ENCODE data around the gene IRAK1. TPM values are rescaled to one million over a fixed set of nuclear protein-coding genes. Genes with fewer than 3 reads are reported as not detected.

The IRAK1 gene
- total and polyA plus RNA-seq, 9 of the 15 experiments (the other 6 are each of a cell fraction or from before 2014, with no cell fraction given) = 11.6 to 261 (median 91.6) TPM

DNA sequence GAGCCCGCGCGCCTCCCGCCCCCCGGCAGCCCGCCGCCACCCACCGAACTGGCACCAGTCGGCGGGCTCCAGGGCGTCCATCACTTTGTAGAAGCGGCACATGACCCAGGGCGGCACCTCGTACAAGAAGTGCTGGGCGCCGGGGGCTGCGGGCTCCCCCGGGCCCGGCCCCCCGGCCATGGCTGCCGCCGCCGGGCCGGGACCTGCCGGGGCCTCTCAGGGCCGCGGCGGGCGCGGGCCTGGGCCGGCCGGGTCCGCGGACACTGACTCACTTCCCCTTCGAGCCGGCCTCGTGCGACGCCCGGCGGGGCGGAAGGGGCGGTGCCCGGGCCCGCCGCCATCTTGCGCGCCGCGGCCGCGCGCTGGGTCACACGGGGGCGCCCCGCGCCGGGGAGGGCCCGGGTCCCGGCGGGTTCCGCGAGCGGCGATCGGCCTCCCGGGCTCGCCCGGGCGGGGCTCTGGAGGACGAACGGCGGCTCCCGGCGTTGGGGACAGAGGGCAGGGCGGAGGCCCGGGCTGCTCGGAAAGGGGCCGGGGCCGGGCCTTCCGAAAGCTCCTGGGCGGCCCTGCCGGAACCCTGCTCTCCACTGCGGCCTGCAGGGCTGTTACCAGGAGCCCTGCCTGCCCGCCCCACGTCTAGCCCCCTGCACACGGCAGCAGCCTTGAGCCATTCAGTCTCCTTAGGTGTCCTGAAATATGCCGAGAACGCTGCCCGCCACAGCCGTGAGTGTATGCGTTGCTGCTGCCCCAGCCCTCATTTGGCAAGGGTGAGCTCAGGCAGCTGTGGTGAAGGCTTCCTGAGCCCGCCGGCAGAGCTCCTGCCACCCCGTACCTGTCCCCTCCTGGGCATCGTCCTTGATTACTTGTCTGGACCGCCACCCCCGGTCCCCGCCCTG lies at the start of gene IRAK1 (continued):
- TF ChIP-seq REST (IDR thresholded peaks at IDR 0.05; ENCODE audit: borderline replicate concordance) (no peak), REST (CRISPR knock-in tag; IDR thresholded peaks at IDR 0.05; ENCODE audit: low read depth) (peak; percentile 58; the same call in 1 of the 2 replicates), SRF (CRISPR knock-in tag; IDR thresholded peaks at IDR 0.05) (no peak), FOXM1 (IDR thresholded peaks at IDR 0.05; ENCODE audit: low read depth) (no peak), FOXM1 (CRISPR knock-in tag; IDR thresholded peaks at IDR 0.05; ENCODE audit: low read depth) (no peak), ERF (CRISPR knock-in tag; IDR thresholded peaks at IDR 0.05) (0 out of 2 replicates have a peak, but pooled peaks have one; percentile 53), ZNF766 (CRISPR knock-in tag; conservative IDR thresholded peaks at IDR 0.05) (no peak), ZNF395 (CRISPR knock-in tag; IDR thresholded peaks at IDR 0.05) (0 out of 2 replicates have a peak, but pooled peaks have one; percentile 39), MCM3 (IDR thresholded peaks at IDR 0.05) (no peak), MYNN (IDR thresholded peaks at IDR 0.05) (no peak), MYNN (CRISPR knock-in tag; IDR thresholded peaks at IDR 0.05) (no peak), SREBF1 (IDR thresholded peaks at IDR 0.05; ENCODE audit: borderline replicate concordance, low read depth, low read length) (no peak), CREB3L1 (IDR thresholded peaks at IDR 0.05; ENCODE audit: borderline replicate concordance, low read depth) (no peak), GATAD2B (IDR thresholded peaks at IDR 0.05; ENCODE audit: borderline replicate concordance) (peak; percentile 54; the same call in 1 of the 2 replicates), DPF2 (IDR thresholded peaks at IDR 0.05) (no peak), ZNF324 (CRISPR knock-in tag; IDR thresholded peaks at IDR 0.05) (no peak), GTF2E2 (tag; IDR thresholded peaks at IDR 0.05) (no peak), FOSL1 (tag; conservative IDR thresholded peaks at IDR 0.05) (peak; percentile 86), TRIM24 (IDR thresholded peaks at IDR 0.05) (no peak)
